ENCODE data around the gene TEAD4. TPM values are rescaled to one million over a fixed set of nuclear protein-coding genes. Genes with fewer than 3 reads are reported as not detected.

TEAD4 gene
- total and polyA plus RNA-seq, 4 donors, result 0.79 to 3.8 (median 2.8) TPM

GRCh38 chr12:3045494-3045893 is 86.3 kb downstream of the TEAD4 start:
- WGBS, result 89% methylated on average over 5 of the region's 5 CpGs
- TF ChIP-seq RAD21 (IDR thresholded peaks at IDR 0.05), result no peak
- no peak for TF ChIP-seq SP1 (IDR thresholded peaks at IDR 0.05)
- TF ChIP-seq REST (IDR thresholded peaks at IDR 0.05), result no peak
- TF ChIP-seq TAF1 (conservative IDR thresholded peaks at IDR 0.05), result no peak
- no peak for TF ChIP-seq ATF3 (IDR thresholded peaks at IDR 0.05)
- TF ChIP-seq FOXA1 (IDR thresholded peaks at IDR 0.05), result no peak
- TF ChIP-seq HNF4G (IDR thresholded peaks at IDR 0.05), result no peak
- TF ChIP-seq YY1 (IDR thresholded peaks at IDR 0.05), result no peak
- no peak for TF ChIP-seq NR2F2 (IDR thresholded peaks at IDR 0.05)
- TF ChIP-seq RXRA (IDR thresholded peaks at IDR 0.05), result no peak
- TF ChIP-seq GABPA (IDR thresholded peaks at IDR 0.05 in 1 of 2, conservative IDR thresholded peaks at IDR 0.05 in 1 of 2), result no peak
- TF ChIP-seq FOXA2 (IDR thresholded peaks at IDR 0.05), result no peak
- TF ChIP-seq ZBTB33 (IDR thresholded peaks at IDR 0.05), result no peak
- TF ChIP-seq HNF4A (conservative IDR thresholded peaks at IDR 0.05), result no peak
- TF ChIP-seq EGR1 (IDR thresholded peaks at IDR 0.05; ENCODE audit: low read depth in 2 of 2), result no peak
- TF ChIP-seq MAX (IDR thresholded peaks at IDR 0.05), result no peak
- Histone ChIP-seq H3K9me3 (ENCODE audit: control insufficient read depth in 4 of 4, low read length in 3 of 4) (no peaks in the 10 kb centered on the region), H3K27me3 (ENCODE audit: control insufficient read depth in 4 of 4, insufficient read depth in 4 of 4, low read length in 3 of 4) (no peaks in the 10 kb centered on the region), H3K4me3 (ENCODE audit: low read depth in 1 of 3, low read length in 3 of 3) (no peak overlapping the region), H3K9ac (ENCODE audit: low read depth in 1 of 2, low read length in 2 of 2) (no peak overlapping the region), H3K36me3 (ENCODE audit: control insufficient read depth in 4 of 4, insufficient read depth in 3 of 4, low read depth in 1 of 4, low read length in 3 of 4) (no peaks in the 10 kb centered on the region), H3K27ac (ENCODE audit: low read depth in 1 of 2, low read length in 2 of 2) (no peak overlapping the region), H3K4me1 (ENCODE audit: control insufficient read depth in 4 of 4, insufficient read depth in 4 of 4, low read length in 3 of 4) (no peaks in the 10 kb centered on the region)
- no peak for DNase-seq (ENCODE audit: low spot score)

- H3K9ac ChIP-seq (ENCODE audit: low read depth in 1 of 2, low read length in 2 of 2), result no peak overlapping the region
- WGBS, result 83% methylated on average over 7 of the region's 7 CpGs
- no peak for DNase-seq (ENCODE audit: low spot score)
- no peaks in the 10 kb centered on the region for H3K36me3 ChIP-seq (ENCODE audit: control insufficient read depth in 4 of 4, insufficient read depth in 3 of 4, low read depth in 1 of 4, low read length in 3 of 4)
- no peaks in the 10 kb centered on the region for H3K4me1 ChIP-seq (ENCODE audit: control insufficient read depth in 4 of 4, insufficient read depth in 4 of 4, low read length in 3 of 4)
- no peak overlapping the region for H3K27ac ChIP-seq (ENCODE audit: low read depth in 1 of 2, low read length in 2 of 2)
- no peaks in the 10 kb centered on the region for H3K9me3 ChIP-seq (ENCODE audit: control insufficient read depth in 4 of 4, low read length in 3 of 4)
- no peaks in the 10 kb centered on the region for H3K27me3 ChIP-seq (ENCODE audit: control insufficient read depth in 4 of 4, insufficient read depth in 4 of 4, low read length in 3 of 4)
- H3K4me3 ChIP-seq (ENCODE audit: low read depth in 1 of 3, low read length in 3 of 3), result no peak overlapping the region
- TF ChIP-seq CTCF (IDR thresholded peaks at IDR 0.05; ENCODE audit: low read depth, low read length, missing input control), result no peak
- no peak for TF ChIP-seq HNF4G (IDR thresholded peaks at IDR 0.05)
- TF ChIP-seq RXRA (IDR thresholded peaks at IDR 0.05), result no peak
- TF ChIP-seq HNF4A (conservative IDR thresholded peaks at IDR 0.05), result no peak
- no peak for TF ChIP-seq REST (IDR thresholded peaks at IDR 0.05)
- no peak for TF ChIP-seq NR2F2 (IDR thresholded peaks at IDR 0.05)
- TF ChIP-seq FOXA2 (IDR thresholded peaks at IDR 0.05), result no peak
- TF ChIP-seq FOXA1 (IDR thresholded peaks at IDR 0.05), result no peak
- TF ChIP-seq SP1 (IDR thresholded peaks at IDR 0.05), result no peak
- no peak for TF ChIP-seq ATF3 (IDR thresholded peaks at IDR 0.05)
- no peak for TF ChIP-seq ZBTB33 (IDR thresholded peaks at IDR 0.05)
- no peak for TF ChIP-seq YY1 (IDR thresholded peaks at IDR 0.05)
- TF ChIP-seq EGR1 (IDR thresholded peaks at IDR 0.05; ENCODE audit: low read depth in 2 of 2), result no peak
- no peak for TF ChIP-seq GABPA (IDR thresholded peaks at IDR 0.05 in 1 of 2, conservative IDR thresholded peaks at IDR 0.05 in 1 of 2)
Measured at GRCh38 chr12:3045989-3046388, 86.8 kb downstream of the TEAD4 start.

Data from liver (tissue), 9 donors.